Measurements from ENCODE around the gene EIF2AK3.
"Not testable (repeated sequence)": the region's sequence is repeated elsewhere in the genome, so short reads cannot be mapped to it uniquely, and the experiment has no call there.

The EIF2AK3 gene

GRCh38 chr2:88627055-88627855, at the start of gene EIF2AK3:
Gene EIF2AK3 (minus strand): TSS chr2:88627464. CDS start chr2:88627274, 190 bp downstream.
- peak; percentile 100 for DNase-seq (ENCODE audit: low spot score)

GRCh38 chr2:88673363-88673762, 46.1 kb upstream of the EIF2AK3 start:
- no peak for DNase-seq (ENCODE audit: low spot score)

GRCh38 chr2:88671786-88672427, 44.6 kb upstream of the EIF2AK3 start:
- peak; percentile 80 for DNase-seq (ENCODE audit: low spot score)

DNA sequence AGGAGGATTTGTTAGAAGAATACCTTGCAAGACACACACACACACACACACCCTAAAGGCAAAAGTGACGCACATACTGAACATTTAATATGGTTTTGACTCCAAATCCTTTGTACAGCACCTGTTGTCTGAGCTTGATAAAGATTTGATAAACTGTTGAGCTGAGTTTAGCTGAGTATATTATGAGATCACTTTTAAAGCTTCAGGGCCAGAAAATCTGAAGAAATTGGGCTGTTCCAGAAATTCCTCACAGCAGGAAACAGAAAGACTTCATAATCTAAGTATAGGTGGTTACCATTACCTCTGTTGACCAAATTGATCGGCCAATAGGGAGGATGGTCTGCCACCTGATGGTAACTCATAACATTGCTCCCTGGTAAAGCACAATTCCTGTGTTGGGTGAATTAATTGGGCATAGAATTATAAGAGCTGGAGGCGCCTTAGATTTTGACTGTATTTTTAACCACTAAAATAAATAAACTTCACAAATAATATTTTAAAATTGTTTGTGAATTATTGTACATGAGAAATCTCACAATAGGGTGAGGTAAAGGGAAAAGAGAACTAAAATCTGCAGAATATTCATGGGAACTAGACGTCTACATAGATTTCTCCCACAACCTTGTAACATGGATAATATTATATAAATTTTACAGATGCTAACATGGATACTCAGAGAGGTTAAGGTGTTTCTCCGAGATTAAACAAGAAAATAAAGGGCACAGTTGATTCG, 42.4 kb upstream of the EIF2AK3 start:
- DNase-seq (ENCODE audit: low spot score) = peak; percentile 64

- DNase-seq (ENCODE audit: low spot score) = no peak
These were observed 41.6 kb upstream of the EIF2AK3 start for GRCh38 chr2:88668862-88669261.

GRCh38 chr2:88667219-88667618, 40.0 kb upstream of the EIF2AK3 start:
- no peak for DNase-seq (ENCODE audit: low spot score)

DNA sequence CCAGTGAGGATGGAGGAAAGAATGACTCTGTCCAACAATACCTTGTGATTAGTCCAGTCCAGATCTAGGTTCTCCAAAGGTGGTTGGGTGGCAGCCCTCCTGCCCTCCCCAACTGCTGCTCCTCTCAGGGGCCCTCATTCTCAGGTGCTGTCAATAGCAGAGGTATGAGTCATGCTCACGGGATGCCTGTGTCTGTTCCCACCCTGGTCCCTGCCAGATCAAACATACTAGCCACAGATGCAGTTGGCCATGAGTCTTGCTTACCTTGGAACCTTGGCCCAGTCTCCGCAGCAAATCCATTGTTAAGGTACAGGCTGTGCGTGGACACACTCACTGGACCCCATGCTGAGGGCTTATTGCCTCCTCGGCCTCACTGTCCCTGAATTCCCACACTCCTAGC, 39.3 kb upstream of the EIF2AK3 start:
- peak; percentile 86 for DNase-seq (ENCODE audit: low spot score)

DNA sequence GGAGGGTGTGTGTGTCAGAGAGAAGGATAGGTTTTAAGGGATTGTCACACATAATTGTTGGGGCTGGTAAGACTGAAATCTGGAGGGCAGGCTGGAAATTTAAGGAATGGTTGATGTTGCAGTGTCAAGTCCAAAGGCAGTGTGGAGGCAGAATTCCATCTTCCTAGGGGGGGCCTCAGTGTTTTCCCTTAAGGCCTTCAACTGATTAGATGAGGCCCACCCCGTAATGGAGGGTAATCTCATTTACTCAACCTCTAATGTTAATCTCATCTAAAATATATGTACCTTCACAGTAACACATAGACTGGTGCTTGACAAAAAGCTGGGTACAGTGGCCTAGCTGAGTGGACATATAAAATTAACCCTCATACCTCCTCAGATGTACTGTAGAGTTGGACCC, 33.4 kb upstream of the EIF2AK3 start:
- DNase-seq (ENCODE audit: low spot score) = no peak

DNA sequence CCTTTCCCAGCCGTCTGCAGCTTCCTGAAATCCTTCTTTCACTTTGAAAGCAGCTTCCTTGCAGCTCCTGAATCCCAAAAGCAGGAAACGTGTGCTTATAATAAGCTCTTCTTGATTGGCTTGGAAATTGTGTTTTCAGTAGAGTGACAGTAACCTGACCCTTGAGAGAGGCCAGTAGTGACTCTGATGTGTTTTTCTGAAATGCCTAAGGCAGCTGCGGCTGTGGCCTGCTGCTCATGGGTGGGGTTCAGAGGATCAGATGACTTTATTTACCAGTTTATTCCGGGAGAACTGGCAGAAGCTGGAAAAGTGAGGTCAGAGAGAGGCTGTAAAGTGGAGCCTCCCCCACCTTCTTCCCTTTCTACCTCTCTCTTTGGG, 32.3 kb upstream of the EIF2AK3 start:
- DNase-seq (ENCODE audit: low spot score) = peak; percentile 85

DNA sequence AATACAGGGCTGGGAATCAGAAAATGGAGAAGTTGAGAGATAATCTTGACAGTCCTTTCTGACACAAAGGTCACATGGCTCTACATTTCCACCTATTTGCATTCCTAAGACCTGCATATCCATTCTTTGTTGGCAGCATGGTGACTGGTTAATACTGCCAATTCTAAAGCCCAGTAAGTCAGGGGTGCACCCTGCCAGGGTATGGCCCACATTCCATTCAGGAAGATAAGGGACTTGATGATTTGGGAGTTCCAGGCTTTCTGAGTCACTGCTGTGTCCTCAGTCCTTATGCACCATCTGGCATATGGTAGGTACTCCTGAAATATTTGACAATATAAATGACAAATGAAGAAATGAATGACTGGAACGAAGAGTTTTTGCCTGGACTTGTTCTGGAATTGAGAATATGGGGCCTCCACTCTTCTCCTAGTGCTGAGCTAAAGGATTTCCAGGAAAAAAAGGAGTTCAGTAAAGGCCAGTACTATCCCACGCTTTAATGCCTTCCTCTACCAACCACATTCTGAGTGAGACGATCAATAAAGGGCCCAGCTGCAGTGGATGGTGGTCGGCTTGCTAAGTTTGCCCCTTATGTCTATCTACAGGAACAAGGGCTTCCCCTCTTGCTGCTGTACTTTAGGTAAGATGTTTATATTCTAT, 31.7 kb upstream of the EIF2AK3 start:
- peak; percentile 44 for DNase-seq (ENCODE audit: low spot score)

GRCh38 chr2:88658326-88658725, 31.1 kb upstream of the EIF2AK3 start:
- DNase-seq (ENCODE audit: low spot score) = no peak

- no peak for DNase-seq (ENCODE audit: low spot score)
These were observed 29.9 kb upstream of the EIF2AK3 start for GRCh38 chr2:88657131-88657530.

DNA sequence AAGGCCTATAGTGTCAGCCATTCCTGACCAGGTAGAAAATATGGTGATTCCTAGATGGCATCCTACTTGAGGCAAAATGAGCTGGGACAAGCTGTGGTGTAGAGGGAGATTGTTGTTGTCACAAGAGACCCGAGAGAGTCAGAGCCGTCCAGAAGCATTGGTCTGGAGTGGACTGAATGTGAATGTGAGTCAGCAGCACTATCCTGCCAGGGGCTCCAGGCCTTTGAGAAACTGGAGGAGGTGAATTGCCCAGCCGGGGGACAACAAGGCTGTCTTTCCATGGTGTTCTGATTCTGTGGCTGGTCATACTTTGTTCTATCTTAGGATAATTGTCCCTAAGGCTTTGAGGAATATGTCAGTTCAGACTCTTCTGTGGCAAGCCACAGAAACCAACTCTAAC, 29.4 kb upstream of the EIF2AK3 start:
- DNase-seq (ENCODE audit: low spot score) = no peak

GRCh38 chr2:88654714-88655113, 27.4 kb upstream of the EIF2AK3 start:
- no peak for DNase-seq (ENCODE audit: low spot score)

DNA sequence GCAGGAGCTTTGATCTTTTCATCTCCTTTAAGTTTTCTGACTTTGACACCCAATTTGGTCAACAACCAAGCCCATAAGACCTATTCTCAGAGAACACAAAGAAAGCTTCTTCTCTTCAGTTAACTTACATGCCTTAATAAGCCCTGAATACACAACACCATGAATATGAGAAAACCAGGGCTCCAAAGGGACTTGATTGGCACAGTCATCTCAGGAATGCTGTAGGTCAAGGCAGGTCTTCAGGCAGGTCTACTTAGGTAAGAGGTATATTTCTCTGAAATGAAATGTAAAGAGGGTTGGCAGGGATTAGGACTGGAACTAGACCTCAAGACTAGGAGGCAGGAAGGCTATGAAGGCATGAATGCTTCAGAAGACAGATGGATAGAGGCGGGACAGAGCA, 24.4 kb upstream of the EIF2AK3 start:
- DNase-seq (ENCODE audit: low spot score) = no peak

- not testable (repeated sequence) for DNase-seq (ENCODE audit: low spot score)
These were observed 18.1 kb upstream of the EIF2AK3 start for GRCh38 chr2:88645291-88645882.

DNA sequence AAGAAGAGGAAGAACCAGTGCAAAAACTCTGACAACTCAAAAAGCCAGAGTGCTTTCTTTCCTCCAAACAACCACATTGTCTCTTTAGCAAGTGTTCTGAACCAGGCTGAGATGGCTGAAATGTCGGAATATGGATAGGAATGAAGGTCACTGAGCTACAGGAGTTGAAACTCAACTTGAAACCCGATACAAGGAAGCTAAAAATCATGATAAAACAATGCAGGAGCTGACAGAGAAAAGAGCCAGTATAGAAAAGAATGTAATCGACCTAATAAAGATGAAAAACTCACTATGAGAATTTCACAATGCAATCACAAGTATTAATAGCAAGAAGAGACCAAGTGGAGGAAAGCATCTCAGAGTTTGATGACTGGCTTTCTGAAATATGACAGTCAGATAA, 15.0 kb upstream of the EIF2AK3 start:
- DNase-seq (ENCODE audit: low spot score) = no peak

DNA sequence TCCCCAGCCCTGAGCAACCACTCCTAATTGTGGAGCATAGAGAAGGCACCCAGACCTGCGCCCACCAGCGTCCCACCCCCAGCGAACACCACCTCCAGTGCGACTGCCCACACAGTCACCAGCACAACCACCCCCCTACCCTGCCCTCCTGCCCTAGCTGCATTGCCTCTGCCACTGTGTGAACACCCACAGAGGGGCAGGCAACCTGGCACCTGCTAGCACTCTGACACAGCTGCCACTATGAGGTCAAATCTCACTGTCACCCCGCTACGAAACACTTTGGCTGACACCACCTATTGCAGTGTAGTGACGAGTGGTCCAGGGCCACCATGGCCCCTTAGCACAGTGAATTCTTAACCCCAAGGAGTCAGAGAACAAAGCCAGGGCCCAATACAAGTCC, 14.1 kb upstream of the EIF2AK3 start:
- no peak for DNase-seq (ENCODE audit: low spot score)

- peak; percentile 70 for DNase-seq (ENCODE audit: low spot score)
These were observed 12.6 kb upstream of the EIF2AK3 start for GRCh38 chr2:88639865-88640264.

- peak; percentile 41 for DNase-seq (ENCODE audit: low spot score)
These were observed 11.5 kb upstream of the EIF2AK3 start for GRCh38 chr2:88638743-88639142.

GRCh38 chr2:88638123-88638650, 10.9 kb upstream of the EIF2AK3 start:
- DNase-seq (ENCODE audit: low spot score) = no peak

GRCh38 chr2:88637464-88637863, 10.2 kb upstream of the EIF2AK3 start:
- no peak for DNase-seq (ENCODE audit: low spot score)

Data from SW480 (cell line).